Loucy (cell line): Measurements from ENCODE around the gene NPTX1.

Experiments
- H2AFZ ChIP-seq: fragments of 200-600 bp; sonication (generic); 2 replicates; pipeline ENCODE4 v1.6.0; 2016; ENCODE audit warnings: antibody characterized with exemption, mild to moderate bottlenecking, low read length, moderate library complexity
- H3F3A ChIP-seq: fragments of 200-600 bp; 2 replicates; pipeline ENCODE4 v1.6.0; 2016; ENCODE audit warnings: antibody characterized with exemption, low read depth, mild to moderate bottlenecking
- H3K27me3 ChIP-seq: fragments of 200-600 bp; sonication (generic); 2 replicates; pipeline ENCODE4 v1.6.1; 2014; ENCODE audit warnings: low read length, mild to moderate bottlenecking; ENCODE audit not compliant: insufficient read depth, poor library complexity, severe bottlenecking
- H3K36me3 ChIP-seq: fragments of 200-600 bp; sonication (generic); 2 replicates; pipeline ENCODE4 v1.6.1; 2016; ENCODE audit warnings: low read length; ENCODE audit not compliant: insufficient read depth
- H3K4me1 ChIP-seq: fragments of 200-600 bp; sonication (generic); 2 replicates; pipeline ENCODE4 v1.5.1; 2014; ENCODE audit warnings: low read length, mild to moderate bottlenecking; ENCODE audit not compliant: insufficient read depth, poor library complexity, severe bottlenecking
- H3K4me2 ChIP-seq: fragments of 200-600 bp; sonication (generic); 2 replicates; pipeline ENCODE4 v1.6.0; 2014; ENCODE audit warnings: antibody characterized with exemption, low read length, low read depth, mild to moderate bottlenecking; ENCODE audit not compliant: poor library complexity, severe bottlenecking
- H3K4me3 ChIP-seq: fragments of 200-600 bp; sonication (generic); 2 replicates; pipeline ENCODE4 v1.5.1; 2014; ENCODE audit warnings: low read length, mild to moderate bottlenecking, mixed read lengths; ENCODE audit not compliant: poor library complexity, severe bottlenecking
- H3K79me2 ChIP-seq: fragments of 200-600 bp; sonication (generic); 2 replicates; pipeline ENCODE4 v1.6.1; 2014; ENCODE audit warnings: low read length; ENCODE audit not compliant: insufficient read depth
- H3K9ac ChIP-seq: fragments of 200-600 bp; sonication (generic); 2 replicates; pipeline ENCODE4 v1.6.0; 2014; ENCODE audit warnings: mild to moderate bottlenecking, low read depth, low read length, moderate library complexity; ENCODE audit not compliant: poor library complexity, severe bottlenecking
- H3K9me2 ChIP-seq: fragments of 200-600 bp; sonication (generic); replicated peaks from 2 replicates; pipeline ENCODE4 v1.6.1; 2016; ENCODE audit warnings: low read depth, low read length, mixed read lengths
- H3K9me3 ChIP-seq: fragments of 200-600 bp; sonication (generic); 2 replicates; pipeline ENCODE4 v1.6.1; 2014; ENCODE audit warnings: mild to moderate bottlenecking, antibody characterized with exemption, low read length, low read depth; ENCODE audit not compliant: insufficient read depth
- H4K20me1 ChIP-seq: fragments of 200-600 bp; sonication (generic); 2 replicates; pipeline ENCODE4 v1.6.0; 2014; ENCODE audit warnings: antibody characterized with exemption, low read length, mild to moderate bottlenecking; ENCODE audit not compliant: insufficient read depth, poor library complexity, severe bottlenecking
- CTCF ChIP-seq: fragments of 200-600 bp; sonication (generic); conservative IDR thresholded peaks from 2 replicates; pipeline ENCODE4 v1.5.1; 2014; ENCODE audit warnings: mild to moderate bottlenecking, antibody characterized with exemption, low read length
- EZH2phosphoT487 ChIP-seq: fragments of 200-600 bp; IDR thresholded peaks from 2 replicates; pipeline ENCODE4 v1.6.1; 2018; ENCODE audit warnings: antibody characterized with exemption, mild to moderate bottlenecking, moderate library complexity, borderline replicate concordance

NPTX1 gene

GRCh38 chr17:80512233-80512632, 35.8 kb upstream of the NPTX1 start:
- Histone ChIP-seq H2AFZ (no peak overlapping the region), H3K79me2 (no peaks in the 10 kb centered on the region), H4K20me1 (no peaks in the 10 kb centered on the region), H3K36me3 (no peaks in the 10 kb centered on the region), H3K9ac (no peak overlapping the region), H3K4me3 (no peak overlapping the region), H3F3A (no peaks in the 10 kb centered on the region), H3K4me1 (no peaks in the 10 kb centered on the region), H3K27me3 (no peaks in the 10 kb centered on the region), H3K9me3 (no peaks in the 10 kb centered on the region), H3K9me2 (no peaks in the 10 kb centered on the region), H3K4me2 (no peak overlapping the region)
- TF ChIP-seq EZH2phosphoT487, result no peak
- TF ChIP-seq CTCF, result no peak

GRCh38 chr17:80511222-80512180, 35.1 kb upstream of the NPTX1 start:
- no peak overlapping the region for H3K4me3 ChIP-seq
- H3K4me2 ChIP-seq, result no peak overlapping the region
- no peaks in the 10 kb centered on the region for H3K4me1 ChIP-seq
- H3K36me3 ChIP-seq, result no peaks in the 10 kb centered on the region
- no peaks in the 10 kb centered on the region for H4K20me1 ChIP-seq
- no peaks in the 10 kb centered on the region for H3F3A ChIP-seq
- no peak overlapping the region for H3K9ac ChIP-seq
- no peaks in the 10 kb centered on the region for H3K9me3 ChIP-seq
- no peak overlapping the region for H2AFZ ChIP-seq
- TF ChIP-seq CTCF, result no peak
- no peak for TF ChIP-seq EZH2phosphoT487
- no peaks in the 10 kb centered on the region for H3K9me2 ChIP-seq
- no peaks in the 10 kb centered on the region for H3K79me2 ChIP-seq
- no peaks in the 10 kb centered on the region for H3K27me3 ChIP-seq

- Histone ChIP-seq H3K4me1 (no peaks in the 10 kb centered on the region), H3K27me3 (no peaks in the 10 kb centered on the region), H3K9me2 (no peaks in the 10 kb centered on the region), H3F3A (no peaks in the 10 kb centered on the region), H3K9ac (no peak overlapping the region), H3K79me2 (no peaks in the 10 kb centered on the region), H4K20me1 (no peaks in the 10 kb centered on the region), H3K9me3 (no peaks in the 10 kb centered on the region), H2AFZ (no peak overlapping the region), H3K4me3 (no peak overlapping the region), H3K36me3 (no peaks in the 10 kb centered on the region), H3K4me2 (no peak overlapping the region)
- no peak for TF ChIP-seq EZH2phosphoT487
Observed at GRCh38 chr17:80510772-80511171, 34.4 kb upstream of the NPTX1 start.

GRCh38 chr17:80510132-80510531, 33.7 kb upstream of the NPTX1 start:
- H2AFZ ChIP-seq, result no peak overlapping the region
- H3K9me3 ChIP-seq, result no peaks in the 10 kb centered on the region
- H3K27me3 ChIP-seq, result no peaks in the 10 kb centered on the region
- no peaks in the 10 kb centered on the region for H3K4me1 ChIP-seq
- H3K79me2 ChIP-seq, result no peaks in the 10 kb centered on the region
- no peaks in the 10 kb centered on the region for H3K36me3 ChIP-seq
- no peak overlapping the region for H3K4me3 ChIP-seq
- no peak for TF ChIP-seq CTCF
- no peak for TF ChIP-seq EZH2phosphoT487
- no peak overlapping the region for H3K4me2 ChIP-seq
- H3K9ac ChIP-seq, result no peak overlapping the region
- H3K9me2 ChIP-seq, result no peaks in the 10 kb centered on the region
- no peaks in the 10 kb centered on the region for H4K20me1 ChIP-seq
- H3F3A ChIP-seq, result no peaks in the 10 kb centered on the region
